Ishikawa (cell line): ENCODE data around the gene PRIMPOL.

ENCODE experiments used
- CEBPB ChIP-seq: IDR thresholded peaks from 2 replicates; pipeline ENCODE4 v1.6.1; 2012
- CREB1 ChIP-seq: IDR thresholded peaks from 2 replicates; pipeline ENCODE4 v1.6.1; 2012; ENCODE audit warnings: low read depth
- EGR1 ChIP-seq: IDR thresholded peaks from 2 replicates; pipeline ENCODE4 v1.6.1; 2012
- EP300 ChIP-seq: IDR thresholded peaks from 2 replicates; pipeline ENCODE4 v1.6.1; 2012; ENCODE audit warnings: borderline replicate concordance
- FOXM1 ChIP-seq: IDR thresholded peaks from 2 replicates; pipeline ENCODE4 v1.6.1; 2012; ENCODE audit warnings: low read depth, borderline replicate concordance
- NFIC ChIP-seq: IDR thresholded peaks from 2 replicates; pipeline ENCODE4 v1.6.1; 2012
- RAD21 ChIP-seq: IDR thresholded peaks from 2 replicates; pipeline ENCODE4 v1.6.1; 2012; ENCODE audit warnings: low read depth
- TAF1 ChIP-seq: IDR thresholded peaks from 2 replicates; pipeline ENCODE4 v1.6.1; 2012; ENCODE audit warnings: low read depth, mild to moderate bottlenecking
- TCF12 ChIP-seq: IDR thresholded peaks from 2 replicates; pipeline ENCODE4 v1.6.1; 2012; ENCODE audit warnings: low read depth
- TEAD4 ChIP-seq: IDR thresholded peaks from 2 replicates; pipeline ENCODE4 v1.6.1; 2012
- YY1 ChIP-seq: IDR thresholded peaks from 2 replicates; pipeline ENCODE4 v1.6.1; 2012; ENCODE audit warnings: low read depth
- ZBTB7A ChIP-seq: IDR thresholded peaks from 2 replicates; pipeline ENCODE4 v1.6.1; 2012; ENCODE audit warnings: low read depth
- TF ChIP-seq, protein P1 (sequence below): IDR thresholded peaks from 2 replicates; pipeline ENCODE4 v1.6.1; 2012
- TF ChIP-seq, protein P2 (sequence below): IDR thresholded peaks from 2 replicates; pipeline ENCODE4 v1.6.1; 2012; ENCODE audit warnings: low read depth, mild to moderate bottlenecking
- TF ChIP-seq, protein P3 (sequence below): IDR thresholded peaks from 2 replicates; pipeline ENCODE4 v1.6.1; 2012

PRIMPOL gene

DNA sequence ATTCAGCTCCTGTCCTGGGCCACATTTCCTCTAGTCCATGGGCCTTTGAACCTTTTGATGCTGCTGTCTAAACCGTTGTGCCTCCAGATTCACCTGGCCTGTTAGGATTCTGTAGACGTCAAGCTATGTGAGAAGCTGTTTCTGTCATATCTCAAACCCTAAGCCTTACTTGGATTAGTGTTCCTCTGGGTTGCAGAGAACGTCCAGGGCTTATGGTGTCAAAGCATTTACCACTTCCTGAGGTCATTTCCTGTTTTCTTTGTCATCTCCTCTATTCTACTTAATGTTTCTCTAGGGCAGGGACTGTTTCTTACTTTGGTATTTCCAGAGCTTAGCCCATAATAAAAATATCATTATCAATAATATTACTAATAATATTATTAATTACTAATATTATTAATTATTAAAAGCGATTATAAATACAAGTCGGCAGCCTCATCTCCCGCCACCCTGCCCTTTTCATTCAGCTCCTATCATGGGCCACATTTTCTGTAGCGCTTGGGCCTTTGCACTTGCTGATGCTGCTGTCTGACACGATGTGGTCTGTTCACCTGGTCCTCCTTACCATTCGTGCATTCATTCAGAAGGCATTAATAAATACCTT, 19.1 kb downstream of the PRIMPOL start:
- TF ChIP-seq, protein P1, sequence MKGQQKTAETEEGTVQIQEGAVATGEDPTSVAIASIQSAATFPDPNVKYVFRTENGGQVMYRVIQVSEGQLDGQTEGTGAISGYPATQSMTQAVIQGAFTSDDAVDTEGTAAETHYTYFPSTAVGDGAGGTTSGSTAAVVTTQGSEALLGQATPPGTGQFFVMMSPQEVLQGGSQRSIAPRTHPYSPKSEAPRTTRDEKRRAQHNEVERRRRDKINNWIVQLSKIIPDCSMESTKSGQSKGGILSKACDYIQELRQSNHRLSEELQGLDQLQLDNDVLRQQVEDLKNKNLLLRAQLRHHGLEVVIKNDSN, result no peak
- TF ChIP-seq TAF1 (no peak), TCF12 (no peak), CEBPB (no peak), YY1 (no peak), TEAD4 (no peak), EGR1 (no peak), CREB1 (no peak), ZBTB7A (no peak), RAD21 (no peak), NFIC (no peak), FOXM1 (no peak)
- TF ChIP-seq, protein P2, sequence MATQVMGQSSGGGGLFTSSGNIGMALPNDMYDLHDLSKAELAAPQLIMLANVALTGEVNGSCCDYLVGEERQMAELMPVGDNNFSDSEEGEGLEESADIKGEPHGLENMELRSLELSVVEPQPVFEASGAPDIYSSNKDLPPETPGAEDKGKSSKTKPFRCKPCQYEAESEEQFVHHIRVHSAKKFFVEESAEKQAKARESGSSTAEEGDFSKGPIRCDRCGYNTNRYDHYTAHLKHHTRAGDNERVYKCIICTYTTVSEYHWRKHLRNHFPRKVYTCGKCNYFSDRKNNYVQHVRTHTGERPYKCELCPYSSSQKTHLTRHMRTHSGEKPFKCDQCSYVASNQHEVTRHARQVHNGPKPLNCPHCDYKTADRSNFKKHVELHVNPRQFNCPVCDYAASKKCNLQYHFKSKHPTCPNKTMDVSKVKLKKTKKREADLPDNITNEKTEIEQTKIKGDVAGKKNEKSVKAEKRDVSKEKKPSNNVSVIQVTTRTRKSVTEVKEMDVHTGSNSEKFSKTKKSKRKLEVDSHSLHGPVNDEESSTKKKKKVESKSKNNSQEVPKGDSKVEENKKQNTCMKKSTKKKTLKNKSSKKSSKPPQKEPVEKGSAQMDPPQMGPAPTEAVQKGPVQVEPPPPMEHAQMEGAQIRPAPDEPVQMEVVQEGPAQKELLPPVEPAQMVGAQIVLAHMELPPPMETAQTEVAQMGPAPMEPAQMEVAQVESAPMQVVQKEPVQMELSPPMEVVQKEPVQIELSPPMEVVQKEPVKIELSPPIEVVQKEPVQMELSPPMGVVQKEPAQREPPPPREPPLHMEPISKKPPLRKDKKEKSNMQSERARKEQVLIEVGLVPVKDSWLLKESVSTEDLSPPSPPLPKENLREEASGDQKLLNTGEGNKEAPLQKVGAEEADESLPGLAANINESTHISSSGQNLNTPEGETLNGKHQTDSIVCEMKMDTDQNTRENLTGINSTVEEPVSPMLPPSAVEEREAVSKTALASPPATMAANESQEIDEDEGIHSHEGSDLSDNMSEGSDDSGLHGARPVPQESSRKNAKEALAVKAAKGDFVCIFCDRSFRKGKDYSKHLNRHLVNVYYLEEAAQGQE, result no peak

DNA sequence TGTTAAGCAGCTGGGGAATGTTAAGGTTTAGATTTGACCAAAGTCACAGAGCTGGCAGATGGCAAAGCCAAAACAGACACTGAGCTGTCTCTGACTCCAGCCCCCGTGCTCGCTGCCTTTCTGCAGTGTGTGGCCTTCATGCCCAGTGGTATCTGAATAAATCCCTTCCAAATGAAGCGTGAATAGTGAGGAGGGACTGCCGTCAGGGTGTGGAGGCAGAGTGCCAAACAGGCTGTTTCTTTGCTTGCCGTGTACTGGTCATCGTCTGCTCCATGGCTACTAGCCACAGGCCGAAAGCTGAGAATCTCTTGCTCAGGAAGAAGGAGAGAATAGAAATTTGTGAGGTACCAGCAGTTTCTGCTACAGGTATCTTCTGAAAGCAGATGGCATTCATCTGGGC, 19.7 kb downstream of the PRIMPOL start:
- TF ChIP-seq NFIC, result no peak
- TF ChIP-seq EGR1, result no peak
- TF ChIP-seq TEAD4, result no peak
- no peak for TF ChIP-seq TAF1
- no peak for TF ChIP-seq CREB1
- TF ChIP-seq EP300, result no peak
- TF ChIP-seq, protein P1, result no peak
- TF ChIP-seq, protein P3, sequence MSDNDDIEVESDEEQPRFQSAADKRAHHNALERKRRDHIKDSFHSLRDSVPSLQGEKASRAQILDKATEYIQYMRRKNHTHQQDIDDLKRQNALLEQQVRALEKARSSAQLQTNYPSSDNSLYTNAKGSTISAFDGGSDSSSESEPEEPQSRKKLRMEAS, result no peak
- TF ChIP-seq YY1, result no peak
- TF ChIP-seq, protein P2, result no peak
- no peak for TF ChIP-seq CEBPB
- TF ChIP-seq TCF12, result no peak
- no peak for TF ChIP-seq ZBTB7A
- no peak for TF ChIP-seq FOXM1

DNA sequence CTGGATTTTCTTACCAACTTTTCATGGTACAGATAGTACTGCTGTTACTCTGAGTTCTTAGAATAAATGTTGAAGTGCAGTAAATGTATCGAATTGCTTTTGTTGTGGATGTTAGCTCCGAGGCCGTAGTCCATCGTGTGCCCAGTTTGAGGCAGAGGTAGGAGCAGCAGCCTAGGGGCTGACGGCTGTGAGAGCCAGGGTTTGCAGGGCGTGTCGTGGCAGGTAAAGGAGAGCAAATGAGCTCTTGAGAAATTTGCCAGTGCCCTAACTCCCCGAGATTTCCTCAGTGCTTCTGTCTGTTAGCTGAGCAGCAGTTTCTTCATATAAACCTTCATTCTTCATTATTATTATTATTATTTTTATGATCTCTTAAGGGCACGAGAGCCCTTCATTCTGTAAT, 21.6 kb downstream of the PRIMPOL start:
- TF ChIP-seq, protein P1, result no peak
- TF ChIP-seq EGR1 (no peak), CREB1 (no peak), YY1 (no peak), EP300 (no peak), CEBPB (no peak), TAF1 (no peak), RAD21 (no peak), NFIC (no peak), FOXM1 (no peak), TCF12 (no peak), TEAD4 (no peak), ZBTB7A (no peak)
- TF ChIP-seq, protein P2, result no peak
- TF ChIP-seq, protein P3, result no peak

DNA sequence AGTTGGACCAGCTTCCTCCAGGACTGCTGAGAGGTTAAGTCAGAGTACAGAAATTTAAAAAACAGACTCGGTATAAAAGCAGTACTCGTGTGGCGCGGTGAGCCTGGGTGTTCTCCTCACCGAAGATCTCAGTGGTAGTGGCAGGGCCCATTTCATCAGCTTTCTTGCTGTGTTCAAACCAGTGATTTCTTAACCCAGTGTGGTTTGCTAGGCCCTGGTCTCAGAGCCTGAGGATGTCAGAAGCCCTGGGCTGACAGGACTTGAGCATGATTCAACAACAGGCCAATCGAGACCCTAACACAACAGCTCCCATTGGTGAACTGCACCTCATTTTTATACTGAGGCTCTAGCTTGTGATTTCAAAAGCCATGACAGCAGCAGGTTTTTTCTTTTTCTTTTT, 23.2 kb downstream of the PRIMPOL start:
- no peak for TF ChIP-seq EP300
- no peak for TF ChIP-seq YY1
- TF ChIP-seq, protein P3, result no peak
- TF ChIP-seq RAD21, result no peak
- TF ChIP-seq, protein P2, result no peak
- TF ChIP-seq EGR1, result no peak
- no peak for TF ChIP-seq ZBTB7A
- TF ChIP-seq CEBPB, result no peak
- no peak for TF ChIP-seq NFIC
- no peak for TF ChIP-seq TCF12
- TF ChIP-seq TEAD4, result no peak
- TF ChIP-seq CREB1, result no peak
- no peak for TF ChIP-seq TAF1
- TF ChIP-seq, protein P1, result no peak
